Measurements from ENCODE around the gene RHO. TPM values are rescaled to one million over a fixed set of nuclear protein-coding genes. Genes with fewer than 3 reads are reported as not detected.
A peak's percentile ranks its signal among the peaks of the same experiment; 100 is the strongest.

The RHO gene
- total RNA-seq, 4 donors from 2014 or later = not detected

DNA sequence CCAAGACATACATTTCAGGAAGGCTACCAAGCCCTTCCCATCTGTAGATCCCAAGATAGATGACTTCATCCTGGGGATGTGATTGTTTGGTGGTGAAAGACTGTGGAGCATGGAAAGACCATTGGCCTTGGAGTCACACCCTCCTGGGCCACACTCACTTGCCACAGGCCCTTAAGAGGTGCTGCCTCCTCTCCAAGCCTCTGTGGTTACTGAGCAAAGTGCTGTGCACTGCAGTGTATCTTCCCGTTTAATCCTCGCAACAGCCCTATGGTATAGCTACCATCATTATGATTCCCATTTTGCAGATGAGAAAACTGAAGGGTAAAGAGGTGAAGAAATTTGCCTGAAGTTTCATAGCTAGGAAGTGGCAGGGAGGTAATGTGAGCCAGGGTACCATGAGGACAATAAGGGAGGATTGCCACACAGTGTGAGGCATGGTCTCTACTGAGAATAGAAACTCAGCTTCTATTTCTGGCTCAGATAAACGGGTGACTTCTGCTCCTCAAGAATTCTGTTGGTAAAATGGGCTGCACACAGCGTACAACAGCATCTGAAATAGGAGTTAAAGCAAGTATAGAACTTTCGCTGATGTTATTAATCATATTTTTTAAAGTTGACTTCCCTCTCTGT lies 23.9 kb upstream of the RHO start:
- Histone ChIP-seq H3K27ac (no peak overlapping the region), H3K36me3 (peaks cover 0 to 100% of the 10 kb centered on the region in 2 donors), H3K4me1 (peaks cover 0 to 7% (median 0%) of the 10 kb centered on the region in 3 donors), H3K9me3 (no peaks in the 10 kb centered on the region), H3K4me3 (no peak overlapping the region), H3K27me3 (no peaks in the 10 kb centered on the region)
- ATAC-seq = no peak
- TF ChIP-seq POLR2AphosphoS5 (IDR thresholded peaks at IDR 0.05) (no peak), POLR2A (IDR thresholded peaks at IDR 0.05) (no peak)
- 74 to 78% methylated on average over 3 to 5 of the region's 5 CpGs for WGBS, 2 donors (ENCODE audit: low coverage in 1 of 2)

DNA sequence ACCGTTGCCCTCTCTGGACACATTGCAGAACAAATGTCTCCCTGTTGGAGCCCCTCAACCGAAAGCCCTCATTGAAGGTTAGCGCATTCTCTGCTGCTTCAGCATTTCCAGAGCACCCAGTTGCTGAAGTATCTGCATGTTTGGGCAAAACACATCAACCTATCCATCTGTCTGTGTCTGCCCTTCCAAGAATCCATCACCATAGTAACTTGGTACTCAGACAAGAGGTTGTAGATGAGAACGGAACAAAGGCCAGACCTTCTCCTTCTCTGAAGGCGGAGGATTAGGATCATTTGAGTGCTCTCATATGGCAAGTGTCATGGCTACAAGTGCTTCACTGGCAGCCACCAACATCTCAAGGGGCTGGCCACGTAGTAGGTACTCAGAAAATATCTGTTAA lies 23.1 kb upstream of the RHO start:
- 74 to 79% methylated on average over 4 to 6 of the region's 6 CpGs for WGBS, 2 donors (ENCODE audit: low coverage in 1 of 2)
- ATAC-seq = no peak
- Histone ChIP-seq H3K36me3 (peaks cover 0 to 100% of the 10 kb centered on the region in 2 donors), H3K27me3 (no peaks in the 10 kb centered on the region), H3K27ac (no peak overlapping the region), H3K9me3 (no peaks in the 10 kb centered on the region), H3K4me3 (no peak overlapping the region), H3K4me1 (peaks cover 0 to 7% (median 0%) of the 10 kb centered on the region in 3 donors)
- TF ChIP-seq EP300 (IDR thresholded peaks at IDR 0.05) (no peak), POLR2A (IDR thresholded peaks at IDR 0.05) (no peak), POLR2AphosphoS5 (IDR thresholded peaks at IDR 0.05) (no peak)
- TF ChIP-seq, protein P1, sequence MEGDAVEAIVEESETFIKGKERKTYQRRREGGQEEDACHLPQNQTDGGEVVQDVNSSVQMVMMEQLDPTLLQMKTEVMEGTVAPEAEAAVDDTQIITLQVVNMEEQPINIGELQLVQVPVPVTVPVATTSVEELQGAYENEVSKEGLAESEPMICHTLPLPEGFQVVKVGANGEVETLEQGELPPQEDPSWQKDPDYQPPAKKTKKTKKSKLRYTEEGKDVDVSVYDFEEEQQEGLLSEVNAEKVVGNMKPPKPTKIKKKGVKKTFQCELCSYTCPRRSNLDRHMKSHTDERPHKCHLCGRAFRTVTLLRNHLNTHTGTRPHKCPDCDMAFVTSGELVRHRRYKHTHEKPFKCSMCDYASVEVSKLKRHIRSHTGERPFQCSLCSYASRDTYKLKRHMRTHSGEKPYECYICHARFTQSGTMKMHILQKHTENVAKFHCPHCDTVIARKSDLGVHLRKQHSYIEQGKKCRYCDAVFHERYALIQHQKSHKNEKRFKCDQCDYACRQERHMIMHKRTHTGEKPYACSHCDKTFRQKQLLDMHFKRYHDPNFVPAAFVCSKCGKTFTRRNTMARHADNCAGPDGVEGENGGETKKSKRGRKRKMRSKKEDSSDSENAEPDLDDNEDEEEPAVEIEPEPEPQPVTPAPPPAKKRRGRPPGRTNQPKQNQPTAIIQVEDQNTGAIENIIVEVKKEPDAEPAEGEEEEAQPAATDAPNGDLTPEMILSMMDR (IDR thresholded peaks at IDR 0.05) = no peak

DNA sequence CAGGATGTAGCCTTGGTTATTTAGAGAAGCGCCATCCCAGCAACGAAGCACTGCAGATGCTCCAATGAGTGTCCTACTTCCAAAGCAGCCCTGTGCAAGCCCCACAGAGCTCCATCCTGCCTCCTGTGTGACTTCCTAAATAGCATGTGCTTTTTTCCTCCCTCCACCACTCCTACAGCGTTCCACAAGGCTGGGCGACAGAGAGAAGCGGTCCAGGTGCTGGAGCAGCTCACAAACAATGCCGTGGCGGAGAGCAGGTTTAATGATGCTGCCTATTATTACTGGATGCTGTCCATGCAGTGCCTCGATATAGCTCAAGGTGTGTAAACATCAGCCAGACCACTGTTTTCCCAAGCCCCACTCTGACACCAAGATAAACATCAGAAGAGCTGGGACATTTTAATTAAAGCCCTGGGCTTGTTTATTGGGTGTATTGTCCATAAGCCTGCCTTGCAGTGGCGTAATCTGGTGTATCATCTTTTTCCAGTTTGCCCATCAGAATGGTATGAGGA lies 22.2 kb upstream of the RHO start:
- H3K27ac ChIP-seq = no peak overlapping the region

DNA sequence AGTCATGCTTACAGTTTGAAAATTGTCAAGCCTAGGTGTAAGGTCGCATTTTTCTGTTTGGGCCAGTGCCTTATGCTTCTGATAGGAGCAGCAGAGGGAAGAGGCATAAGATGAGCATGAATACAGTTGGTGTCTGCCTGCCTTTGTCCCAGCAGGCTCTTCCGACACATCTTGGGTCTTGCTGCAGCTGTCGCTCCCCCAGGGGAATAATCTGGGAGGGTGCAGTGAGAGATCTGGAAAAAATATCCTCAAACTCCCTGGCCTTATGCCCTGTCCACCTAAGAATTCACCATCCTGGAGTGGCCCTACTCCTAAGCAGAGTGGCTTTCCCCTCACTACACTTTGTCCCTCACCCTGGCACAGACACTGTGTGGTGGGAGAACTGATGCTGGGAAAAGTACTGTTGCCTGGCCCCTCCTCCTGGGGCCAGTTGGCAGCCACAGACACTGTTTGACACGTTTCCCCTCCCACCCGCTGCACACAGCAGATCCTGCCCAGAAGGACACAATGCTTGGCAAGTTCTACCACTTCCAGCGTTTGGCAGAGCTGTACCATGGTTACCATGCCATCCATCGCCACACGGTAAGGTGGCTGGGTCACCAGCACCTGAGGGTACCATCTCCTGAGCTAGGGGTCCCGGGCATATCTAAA lies 21.1 kb upstream of the RHO start:
- H3K4me3 ChIP-seq = no peak overlapping the region
- no peaks in the 10 kb centered on the region for H3K27me3 ChIP-seq
- peaks cover 0 to 7% (median 0%) of the 10 kb centered on the region in 3 donors for H3K4me1 ChIP-seq
- 80 to 86% methylated on average over 1 to 4 of the region's 9 CpGs for WGBS, 2 donors (ENCODE audit: low coverage in 1 of 2)
- peak overlapping the region in 1 of 4 donors; percentile 27 for H3K27ac ChIP-seq
- H3K36me3 ChIP-seq = peaks cover 0 to 100% of the 10 kb centered on the region in 2 donors
- ATAC-seq = peak; percentile 65
- H3K9me3 ChIP-seq = no peaks in the 10 kb centered on the region
- TF ChIP-seq POLR2A (IDR thresholded peaks at IDR 0.05) = no peak
- TF ChIP-seq POLR2AphosphoS5 (IDR thresholded peaks at IDR 0.05) = no peak
- TF ChIP-seq EP300 (IDR thresholded peaks at IDR 0.05) = no peak
- TF ChIP-seq, protein P1 (IDR thresholded peaks at IDR 0.05) = no peak

More for the DNA sequence above, 22.2 kb upstream of the RHO start:
- no peak for ATAC-seq
- Histone ChIP-seq H3K9me3 (no peaks in the 10 kb centered on the region), H3K36me3 (peaks cover 0 to 100% of the 10 kb centered on the region in 2 donors), H3K4me1 (peaks cover 0 to 7% (median 0%) of the 10 kb centered on the region in 3 donors), H3K27me3 (no peaks in the 10 kb centered on the region), H3K4me3 (no peak overlapping the region)
- TF ChIP-seq POLR2AphosphoS5 (IDR thresholded peaks at IDR 0.05) (no peak), EP300 (IDR thresholded peaks at IDR 0.05) (no peak), POLR2A (IDR thresholded peaks at IDR 0.05) (no peak)
- TF ChIP-seq, protein P1 (IDR thresholded peaks at IDR 0.05) = no peak
- WGBS, 2 donors (ENCODE audit: low coverage in 1 of 2) = 59 to 100% methylated on average over 3 to 4 of the region's 9 CpGs

DNA sequence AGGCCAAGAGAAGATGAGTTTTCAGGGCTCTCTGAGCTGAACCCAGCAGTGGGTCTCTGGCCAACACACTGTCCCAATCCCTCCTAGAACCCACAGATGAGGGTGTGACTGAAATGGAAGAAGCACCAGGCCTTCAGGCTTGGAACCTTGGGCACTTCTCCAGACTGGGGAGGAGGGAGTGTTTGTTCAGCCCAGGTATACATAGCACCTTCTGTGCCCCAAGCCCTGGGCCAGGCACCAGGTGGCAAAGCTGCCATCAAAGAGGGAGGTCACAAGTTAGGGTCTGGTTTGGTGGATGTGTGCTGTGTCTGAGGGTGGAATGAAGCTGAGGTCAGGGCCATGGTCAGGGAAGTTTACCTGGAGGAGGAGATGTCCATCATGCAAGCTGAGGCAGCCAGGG lies 15.8 kb upstream of the RHO start:
- ATAC-seq = no peak
- Histone ChIP-seq H3K27me3 (no peaks in the 10 kb centered on the region), H3K9me3 (no peaks in the 10 kb centered on the region), H3K27ac (no peak overlapping the region), H3K4me1 (peaks cover 0 to 1% (median 0%) of the 10 kb centered on the region in 3 donors), H3K4me3 (no peak overlapping the region), H3K36me3 (peaks cover 0 to 100% of the 10 kb centered on the region in 2 donors)
- no peak for TF ChIP-seq POLR2AphosphoS5 (IDR thresholded peaks at IDR 0.05)
- no peak for TF ChIP-seq POLR2A (IDR thresholded peaks at IDR 0.05)
- TF ChIP-seq, protein P1 (IDR thresholded peaks at IDR 0.05) = no peak
- TF ChIP-seq EP300 (IDR thresholded peaks at IDR 0.05) = no peak

Data from gastroesophageal sphincter (tissue), 4 donors.